Measurements from ENCODE around the gene GPER1.

GPER1 gene

GRCh38 chr7:1090236-1090635 is 2.3 kb downstream of the GPER1 start:
- Histone ChIP-seq H3K4me3 (ENCODE audit: insufficient read depth, low read depth, low read length) (no peak overlapping the region), H3K4me1 (ENCODE audit: control insufficient read depth, insufficient read depth, low read length) (peaks cover 22% of the 10 kb centered on the region), H3K27ac (ENCODE audit: insufficient read depth, low read depth, low read length, poor library complexity, severe bottlenecking) (no peak overlapping the region), H3K36me3 (ENCODE audit: control insufficient read depth, insufficient read depth, low read length) (no peaks in the 10 kb centered on the region), H3K9me3 (ENCODE audit: control insufficient read depth, low read length) (no peaks in the 10 kb centered on the region), H3K27me3 (ENCODE audit: control insufficient read depth, insufficient read depth, low read length, poor library complexity, severe bottlenecking) (no peaks in the 10 kb centered on the region)
- 95% methylated on average over 21 of the region's 21 CpGs for WGBS, 2 experiments

DNA sequence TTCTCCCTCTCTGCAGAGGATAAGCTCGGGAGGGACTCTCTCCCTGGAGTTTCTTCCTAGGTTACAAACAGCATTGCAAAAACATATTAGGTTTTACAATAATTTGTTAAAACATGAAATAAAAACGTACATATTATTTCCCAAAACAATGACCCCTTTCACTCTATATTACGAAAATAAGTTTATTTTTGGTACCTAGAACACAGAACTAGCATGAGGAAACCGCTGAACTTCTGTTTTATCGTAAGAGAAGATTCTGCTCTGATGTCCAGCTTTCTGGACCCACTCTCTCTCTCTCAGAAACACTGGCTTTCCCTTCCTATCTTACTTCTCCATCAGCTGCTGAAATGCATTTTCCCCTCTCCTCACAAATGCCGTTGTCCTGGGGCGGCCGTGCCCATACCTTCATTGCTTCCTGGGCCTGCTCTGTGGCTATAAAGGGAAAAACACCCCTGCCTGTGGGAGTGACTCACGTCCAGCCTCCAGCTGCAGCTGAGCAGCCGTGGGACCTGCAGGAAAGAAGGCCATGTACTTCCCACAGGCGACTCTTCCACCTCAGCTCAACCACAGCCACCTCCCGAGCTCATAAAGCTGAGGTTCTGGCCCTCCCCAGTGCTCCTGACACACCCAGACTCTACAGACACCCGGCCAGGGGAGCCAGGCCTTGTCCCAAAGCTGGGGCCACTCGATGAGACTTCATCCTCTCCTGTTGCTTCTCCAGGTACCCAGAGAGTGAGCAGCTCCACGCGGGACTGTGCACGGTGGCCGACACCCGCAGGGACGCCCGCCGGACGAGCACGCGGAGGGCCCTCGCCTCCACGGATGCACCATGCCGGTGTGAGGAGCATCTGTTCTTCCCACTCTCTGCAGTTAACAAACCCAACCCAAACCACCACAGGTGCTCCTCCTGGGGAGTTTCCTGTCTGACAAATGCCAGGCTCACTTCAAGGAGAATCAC is 3.1 kb downstream of the GPER1 start:
- Histone ChIP-seq H3K27ac (ENCODE audit: insufficient read depth, low read depth, low read length, poor library complexity, severe bottlenecking) (no peak overlapping the region), H3K36me3 (ENCODE audit: control insufficient read depth, insufficient read depth, low read length) (no peaks in the 10 kb centered on the region)
- 92 to 94% methylated on average over 28 of the region's 28 CpGs for WGBS, 2 experiments

DNA sequence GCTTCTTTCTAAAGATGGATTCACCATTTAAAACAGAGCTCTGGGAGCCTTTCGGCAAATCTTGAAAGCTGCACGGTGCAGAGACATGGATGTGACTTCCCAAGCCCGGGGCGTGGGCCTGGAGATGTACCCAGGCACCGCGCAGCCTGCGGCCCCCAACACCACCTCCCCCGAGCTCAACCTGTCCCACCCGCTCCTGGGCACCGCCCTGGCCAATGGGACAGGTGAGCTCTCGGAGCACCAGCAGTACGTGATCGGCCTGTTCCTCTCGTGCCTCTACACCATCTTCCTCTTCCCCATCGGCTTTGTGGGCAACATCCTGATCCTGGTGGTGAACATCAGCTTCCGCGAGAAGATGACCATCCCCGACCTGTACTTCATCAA is 3.7 kb downstream of the GPER1 start:
- Histone ChIP-seq H3K9me3 (ENCODE audit: control insufficient read depth, low read length) (no peaks in the 10 kb centered on the region), H3K4me3 (ENCODE audit: insufficient read depth, low read depth, low read length) (no peak overlapping the region), H3K4me1 (ENCODE audit: control insufficient read depth, insufficient read depth, low read length) (peaks cover 18% of the 10 kb centered on the region), H3K27me3 (ENCODE audit: control insufficient read depth, insufficient read depth, low read length, poor library complexity, severe bottlenecking) (no peaks in the 10 kb centered on the region), H3K36me3 (ENCODE audit: control insufficient read depth, insufficient read depth, low read length) (no peaks in the 10 kb centered on the region), H3K27ac (ENCODE audit: insufficient read depth, low read depth, low read length, poor library complexity, severe bottlenecking) (no peak overlapping the region)
- WGBS, 2 experiments: 95 to 96% methylated on average over 18 of the region's 18 CpGs

More for the DNA sequence above, 3.1 kb downstream of the GPER1 start:
- Histone ChIP-seq H3K9me3 (ENCODE audit: control insufficient read depth, low read length) (no peaks in the 10 kb centered on the region), H3K4me3 (ENCODE audit: insufficient read depth, low read depth, low read length) (no peak overlapping the region), H3K27me3 (ENCODE audit: control insufficient read depth, insufficient read depth, low read length, poor library complexity, severe bottlenecking) (no peaks in the 10 kb centered on the region), H3K4me1 (ENCODE audit: control insufficient read depth, insufficient read depth, low read length) (peaks cover 22% of the 10 kb centered on the region)

DNA sequence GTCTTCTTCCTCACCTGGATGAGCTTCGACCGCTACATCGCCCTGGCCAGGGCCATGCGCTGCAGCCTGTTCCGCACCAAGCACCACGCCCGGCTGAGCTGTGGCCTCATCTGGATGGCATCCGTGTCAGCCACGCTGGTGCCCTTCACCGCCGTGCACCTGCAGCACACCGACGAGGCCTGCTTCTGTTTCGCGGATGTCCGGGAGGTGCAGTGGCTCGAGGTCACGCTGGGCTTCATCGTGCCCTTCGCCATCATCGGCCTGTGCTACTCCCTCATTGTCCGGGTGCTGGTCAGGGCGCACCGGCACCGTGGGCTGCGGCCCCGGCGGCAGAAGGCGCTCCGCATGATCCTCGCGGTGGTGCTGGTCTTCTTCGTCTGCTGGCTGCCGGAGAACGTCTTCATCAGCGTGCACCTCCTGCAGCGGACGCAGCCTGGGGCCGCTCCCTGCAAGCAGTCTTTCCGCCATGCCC is 4.3 kb downstream of the GPER1 start:
- no peaks in the 10 kb centered on the region for H3K27me3 ChIP-seq (ENCODE audit: control insufficient read depth, insufficient read depth, low read length, poor library complexity, severe bottlenecking)
- H3K4me3 ChIP-seq (ENCODE audit: insufficient read depth, low read depth, low read length): no peak overlapping the region
- WGBS, 2 experiments: 96% methylated on average over 40 of the region's 40 CpGs
- H3K36me3 ChIP-seq (ENCODE audit: control insufficient read depth, insufficient read depth, low read length): no peaks in the 10 kb centered on the region
- H3K9me3 ChIP-seq (ENCODE audit: control insufficient read depth, low read length): no peaks in the 10 kb centered on the region
- H3K4me1 ChIP-seq (ENCODE audit: control insufficient read depth, insufficient read depth, low read length): peaks cover 12% of the 10 kb centered on the region
- H3K27ac ChIP-seq (ENCODE audit: insufficient read depth, low read depth, low read length, poor library complexity, severe bottlenecking): no peak overlapping the region

GRCh38 chr7:1092806-1093501 is 5.0 kb downstream of the GPER1 start:
- Histone ChIP-seq H3K36me3 (ENCODE audit: control insufficient read depth, insufficient read depth, low read length) (no peaks in the 10 kb centered on the region), H3K9me3 (ENCODE audit: control insufficient read depth, low read length) (no peaks in the 10 kb centered on the region), H3K4me1 (ENCODE audit: control insufficient read depth, insufficient read depth, low read length) (peaks cover 6% of the 10 kb centered on the region), H3K27me3 (ENCODE audit: control insufficient read depth, insufficient read depth, low read length, poor library complexity, severe bottlenecking) (no peaks in the 10 kb centered on the region), H3K27ac (ENCODE audit: insufficient read depth, low read depth, low read length, poor library complexity, severe bottlenecking) (no peak overlapping the region), H3K4me3 (ENCODE audit: insufficient read depth, low read depth, low read length) (no peak overlapping the region)
- 95 to 96% methylated on average over 40 of the region's 40 CpGs for WGBS, 2 experiments

DNA sequence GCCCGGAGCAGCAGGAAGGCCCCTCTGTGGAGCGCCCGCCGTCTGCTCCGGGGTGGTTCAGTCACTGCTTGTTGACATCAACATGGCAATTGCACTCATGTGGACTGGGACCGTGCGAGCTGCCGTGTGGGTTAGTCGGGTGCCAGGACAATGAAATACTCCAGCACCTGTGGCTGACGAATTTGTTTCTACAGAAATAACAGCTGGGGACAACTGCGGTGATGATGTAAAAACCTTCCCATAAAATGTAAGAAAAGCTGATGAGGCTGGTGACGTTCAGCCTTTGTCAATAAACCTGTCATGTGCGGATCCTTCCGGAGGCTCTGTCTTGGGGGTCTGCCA is 5.6 kb downstream of the GPER1 start:
- Histone ChIP-seq H3K27me3 (ENCODE audit: control insufficient read depth, insufficient read depth, low read length, poor library complexity, severe bottlenecking) (no peaks in the 10 kb centered on the region), H3K27ac (ENCODE audit: insufficient read depth, low read depth, low read length, poor library complexity, severe bottlenecking) (no peak overlapping the region), H3K9me3 (ENCODE audit: control insufficient read depth, low read length) (no peaks in the 10 kb centered on the region), H3K36me3 (ENCODE audit: control insufficient read depth, insufficient read depth, low read length) (no peaks in the 10 kb centered on the region), H3K4me1 (ENCODE audit: control insufficient read depth, insufficient read depth, low read length) (peaks cover under 1% of the 10 kb centered on the region), H3K4me3 (ENCODE audit: insufficient read depth, low read depth, low read length) (no peak overlapping the region)
- WGBS, 2 experiments: 91 to 96% methylated on average over 14 of the region's 14 CpGs

GRCh38 chr7:1093916-1094508 is 6.1 kb downstream of the GPER1 start:
- no peaks in the 10 kb centered on the region for H3K27me3 ChIP-seq (ENCODE audit: control insufficient read depth, insufficient read depth, low read length, poor library complexity, severe bottlenecking)
- H3K27ac ChIP-seq (ENCODE audit: insufficient read depth, low read depth, low read length, poor library complexity, severe bottlenecking): no peak overlapping the region
- WGBS, 2 experiments: 94 to 95% methylated on average over 20 of the region's 20 CpGs

DNA sequence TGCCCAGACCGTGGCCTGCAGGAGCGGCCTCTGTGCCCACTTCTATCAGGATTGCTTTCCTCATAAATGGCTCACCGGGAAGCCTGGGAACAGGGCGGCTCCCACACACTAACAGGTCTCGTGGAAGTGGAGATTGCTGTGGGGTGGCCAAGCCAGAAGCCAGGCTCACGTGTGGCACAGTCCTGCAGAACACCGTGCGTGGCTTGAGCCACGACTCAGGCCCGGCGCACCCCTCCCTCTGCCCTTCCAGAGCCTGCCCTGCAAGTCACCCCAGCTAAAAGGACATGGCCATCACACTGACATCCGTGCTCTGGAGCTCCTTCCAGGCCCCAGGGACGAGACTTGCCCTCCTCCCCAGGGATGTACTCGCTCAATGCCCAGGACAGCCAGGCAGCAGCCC is 7.0 kb downstream of the GPER1 start:
- 93 to 94% methylated on average over 14 of the region's 14 CpGs for WGBS, 2 experiments
- H3K27me3 ChIP-seq (ENCODE audit: control insufficient read depth, insufficient read depth, low read length, poor library complexity, severe bottlenecking): no peaks in the 10 kb centered on the region
- H3K4me1 ChIP-seq (ENCODE audit: control insufficient read depth, insufficient read depth, low read length): no peaks in the 10 kb centered on the region
- no peaks in the 10 kb centered on the region for H3K36me3 ChIP-seq (ENCODE audit: control insufficient read depth, insufficient read depth, low read length)
- no peak overlapping the region for H3K4me3 ChIP-seq (ENCODE audit: insufficient read depth, low read depth, low read length)
- H3K9me3 ChIP-seq (ENCODE audit: control insufficient read depth, low read length): no peaks in the 10 kb centered on the region
- no peak overlapping the region for H3K27ac ChIP-seq (ENCODE audit: insufficient read depth, low read depth, low read length, poor library complexity, severe bottlenecking)

More at GRCh38 chr7:1093916-1094508, 6.1 kb downstream of the GPER1 start:
- Histone ChIP-seq H3K9me3 (ENCODE audit: control insufficient read depth, low read length) (no peaks in the 10 kb centered on the region), H3K36me3 (ENCODE audit: control insufficient read depth, insufficient read depth, low read length) (no peaks in the 10 kb centered on the region), H3K4me1 (ENCODE audit: control insufficient read depth, insufficient read depth, low read length) (no peaks in the 10 kb centered on the region), H3K4me3 (ENCODE audit: insufficient read depth, low read depth, low read length) (no peak overlapping the region)

DNA sequence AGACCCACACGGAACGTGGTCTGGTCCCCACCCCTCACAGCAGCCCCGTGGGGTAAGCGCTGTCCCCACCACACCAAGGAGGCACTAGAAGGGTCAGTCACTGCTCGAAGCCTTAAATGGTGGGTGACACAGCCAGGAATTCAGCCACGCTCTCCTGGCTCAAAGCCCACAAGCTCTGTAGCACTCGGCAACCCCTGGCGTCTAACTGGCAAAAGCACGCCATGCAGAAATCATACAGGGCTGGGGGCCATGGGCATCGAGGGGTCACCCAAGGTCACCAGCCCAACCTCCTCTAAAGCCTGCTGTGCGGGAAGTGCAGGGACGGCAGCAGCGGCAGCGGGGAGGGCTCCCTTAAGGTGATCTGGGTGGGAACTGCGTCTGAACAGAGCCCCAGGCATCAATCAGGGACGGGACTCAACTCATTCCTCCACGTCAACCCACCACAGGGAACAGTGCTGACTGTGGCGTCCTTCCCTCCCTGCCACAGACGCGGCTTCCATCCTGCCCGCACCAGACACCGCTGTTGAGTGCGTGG is 7.8 kb downstream of the GPER1 start:
- no peaks in the 10 kb centered on the region for H3K36me3 ChIP-seq (ENCODE audit: control insufficient read depth, insufficient read depth, low read length)
- H3K27ac ChIP-seq (ENCODE audit: insufficient read depth, low read depth, low read length, poor library complexity, severe bottlenecking): no peak overlapping the region
- 90 to 92% methylated on average over 23 of the region's 23 CpGs for WGBS, 2 experiments
- H3K27me3 ChIP-seq (ENCODE audit: control insufficient read depth, insufficient read depth, low read length, poor library complexity, severe bottlenecking): no peaks in the 10 kb centered on the region
- no peaks in the 10 kb centered on the region for H3K4me1 ChIP-seq (ENCODE audit: control insufficient read depth, insufficient read depth, low read length)
- no peaks in the 10 kb centered on the region for H3K9me3 ChIP-seq (ENCODE audit: control insufficient read depth, low read length)
- no peak overlapping the region for H3K4me3 ChIP-seq (ENCODE audit: insufficient read depth, low read depth, low read length)
